OCI-LY3 (cell line): ENCODE results near the gene FMN1.

Experiments
- EZH2phosphoT487 ChIP-seq: fragments of 200-600 bp; shearing (Covaris generic); IDR thresholded peaks from 2 replicates; pipeline ENCODE4 v1.6.1; 2018; ENCODE audit warnings: antibody characterized with exemption, mixed run types, low read depth
- TF ChIP-seq, protein P1 (sequence below): fragments of 200-600, 300-600 bp; sonication (generic); IDR thresholded peaks from 2 replicates; pipeline ENCODE4 v1.5.1; 2014; ENCODE audit warnings: antibody characterized with exemption, low read length, low read depth

DNA sequence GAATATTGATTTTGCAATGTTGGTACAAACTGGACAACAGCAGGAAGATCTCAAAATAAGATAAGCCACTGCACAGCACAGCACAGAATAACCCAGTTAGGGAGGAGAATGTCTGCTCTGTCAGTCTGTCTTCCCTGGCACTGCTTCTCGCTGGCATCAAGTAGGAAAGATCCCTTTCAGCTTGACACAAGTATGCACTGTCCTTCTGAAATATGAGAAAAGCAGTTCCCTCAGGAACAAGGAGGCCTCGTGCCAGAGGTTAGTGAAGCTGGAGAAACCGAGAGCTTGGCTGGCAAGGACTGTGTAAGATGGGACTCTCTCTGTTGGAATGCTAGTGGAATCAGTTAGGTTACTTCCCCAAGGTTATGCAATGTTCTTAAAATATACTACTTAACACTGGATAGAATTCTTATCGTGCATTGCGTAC lies 59.1 kb downstream of the FMN1 start:
- TF ChIP-seq, protein P1, sequence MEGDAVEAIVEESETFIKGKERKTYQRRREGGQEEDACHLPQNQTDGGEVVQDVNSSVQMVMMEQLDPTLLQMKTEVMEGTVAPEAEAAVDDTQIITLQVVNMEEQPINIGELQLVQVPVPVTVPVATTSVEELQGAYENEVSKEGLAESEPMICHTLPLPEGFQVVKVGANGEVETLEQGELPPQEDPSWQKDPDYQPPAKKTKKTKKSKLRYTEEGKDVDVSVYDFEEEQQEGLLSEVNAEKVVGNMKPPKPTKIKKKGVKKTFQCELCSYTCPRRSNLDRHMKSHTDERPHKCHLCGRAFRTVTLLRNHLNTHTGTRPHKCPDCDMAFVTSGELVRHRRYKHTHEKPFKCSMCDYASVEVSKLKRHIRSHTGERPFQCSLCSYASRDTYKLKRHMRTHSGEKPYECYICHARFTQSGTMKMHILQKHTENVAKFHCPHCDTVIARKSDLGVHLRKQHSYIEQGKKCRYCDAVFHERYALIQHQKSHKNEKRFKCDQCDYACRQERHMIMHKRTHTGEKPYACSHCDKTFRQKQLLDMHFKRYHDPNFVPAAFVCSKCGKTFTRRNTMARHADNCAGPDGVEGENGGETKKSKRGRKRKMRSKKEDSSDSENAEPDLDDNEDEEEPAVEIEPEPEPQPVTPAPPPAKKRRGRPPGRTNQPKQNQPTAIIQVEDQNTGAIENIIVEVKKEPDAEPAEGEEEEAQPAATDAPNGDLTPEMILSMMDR: no peak
- no peak for TF ChIP-seq EZH2phosphoT487
